Heart right ventricle (tissue), 16 donors: ENCODE results near the gene ZNF414. TPM values are rescaled to one million over a fixed set of nuclear protein-coding genes. Genes with fewer than 3 reads are reported as not detected.

Experiments used
- ATAC-seq, 8 donors: fragments of 200-7000 bp; cut with Tn5 transposase; one replicate each; pipeline ENCODE4 v1.9.1; 2020; ENCODE audit warnings: mild to moderate bottlenecking in 8 of 8, moderate library complexity in 8 of 8, moderate number of reproducible peaks in 1 of 8
- DNase-seq, 2 donors: peaks; one replicate each; pipeline ENCODE4 v3.0.0-alpha.2; 2020
- H3K27ac ChIP-seq, 10 donors: fragments of 200-600 bp; sonication (generic) in 2 of 10; one replicate each; pipeline versions ENCODE4 v1.5.0 to v1.8.0; 2020 to 2022; ENCODE audit warnings: mild to moderate bottlenecking in 3 of 10
- H3K27me3 ChIP-seq, 7 donors: fragments of 200-600 bp; one replicate each; pipeline ENCODE4 v1.8.0; 2021 to 2022; ENCODE audit warnings: mild to moderate bottlenecking in 2 of 7
- H3K36me3 ChIP-seq, 9 donors: fragments of 200-600 bp; sonication (generic) in 1 of 9; one replicate each; pipeline versions ENCODE4 v1.5.0 to v1.8.0; 2020 to 2022; ENCODE audit warnings: mild to moderate bottlenecking in 2 of 9
- H3K4me1 ChIP-seq, 9 donors: fragments of 200-600 bp; sonication (generic) in 1 of 9; one replicate each; pipeline versions ENCODE4 v1.5.0 to v1.8.0; 2020 to 2022; ENCODE audit warnings: mild to moderate bottlenecking in 4 of 9
- H3K4me3 ChIP-seq, 10 donors: fragments of 200-600 bp; sonication (generic) in 2 of 10; one replicate each; pipeline versions ENCODE4 v1.5.0 to v1.8.0; 2020 to 2022; ENCODE audit warnings: mild to moderate bottlenecking in 7 of 10, moderate library complexity in 2 of 10
- H3K9me3 ChIP-seq, 11 donors: fragments of 200-600 bp in 10 of 11; sonication (generic) in 2 of 11; one replicate each; pipeline versions ENCODE4 v1.5.0 to v1.8.0; 2013 to 2022; ENCODE audit warnings: mild to moderate bottlenecking in 2 of 11, control low read depth in 1 of 11, moderate library complexity in 1 of 11
- CTCF ChIP-seq, 9 donors: fragments of 200-600 bp; sonication (generic) in 2 of 9; IDR thresholded peaks; one replicate each; pipeline versions ENCODE4 v1.5.0 to v1.8.0; 2021 to 2022; ENCODE audit warnings: antibody characterized with exemption in 9 of 9, mild to moderate bottlenecking in 5 of 9, moderate library complexity in 1 of 9
- WGBS, 2 donors: extraction: QIAGEN DNeasy Blood & Tissue Kit; methylation state at CpG; one replicate each; pipeline ENCODE4 v1.1.7; 2013; ENCODE audit warnings: inconsistent platforms in 1 of 2; 5-methylcytosine and 5-hydroxymethylcytosine counted together
- intact Hi-C, 10 donors: fragments of 100-400 bp; cut with DNase I; formaldehyde crosslinking; loops; one replicate each; pipeline versions ENCODE4 v1.11.1 to v1.14.2; 2022
- polyA plus RNA-seq, 2 donors: library from polyadenylated mRNA; stranded (reverse); fragments of 200-250 nt; gene quantifications; one replicate each; pipeline ENCODE4 v1.2.3, GENCODE V29; 2013
- total RNA-seq, 10 donors: library from RNA; stranded (reverse); fragmentation: NEBNext Ultra II Directional in 3 of 10; extraction: Animal tissue kit (Norgen Biotek cat#: 25700) in 3 of 10; gene quantifications; one replicate each; pipeline versions ENCODE4 v1.2.1 to v1.2.4, GENCODE V29; 2021 to 2023
- donor health status: Arrhythmogenic right ventricular cardiomyopathy.
- donor health status: ischemic (EF 13 %, LVEDD 7.1; RV severe dilation, severe dysfunction).
- donor health status: healthy with polysubstance abuse.
- donor health status: DM: no; HTN: yes; CAD: no.
- donor health status: DM: no; HTN: no; CAD: no.
- donor health status: ischemic (EF 25% LVEDD 6.9; RV normal size, moderate dysfunction).
- donor health status: ischemic (EF 25% LVEDD 5.7; RV mildly dilated, moderate dysfunction).
- donor health status: healthy.
- donor health status: DM: yes; HTN: yes; CAD: no.
- donor health status: Ischemic cardiomyopathy.
- donor health status: ischemic (EF 35%, LVEDD 5.7; RV mildly dilated, moderate dysfunction).
- donor health status: nonischemic (EF 11% LVEDD 7.7; RV severe dilation, severe dysfunction).
- donor health status: DM: yes; HTN: yes; CAD: no.
- donor health status: PGD.
- donor health status: ischemic (EF 29% LVEDD 5.4; RV normal size, mild dysfunction).
- donor health status: nonischemic (EF 23%, LVEDD 6.1; RV moderate dilation, normal function).

ZNF414 gene
- total and polyA plus RNA-seq, 12 donors: 11.7 to 34.3 (median 17.7) TPM

GRCh38 chr19:8499048-8499833 is 14.7 kb downstream of the ZNF414 start:
- no peak for TF ChIP-seq CTCF (IDR thresholded peaks at IDR 0.05)
- Histone ChIP-seq H3K4me1 (peaks cover 0 to 51% (median 0%) of the 10 kb centered on the region in 9 donors), H3K4me3 (no peak overlapping the region), H3K27ac (peak overlapping the region in 1 of 10 donors; percentile 79), H3K36me3 (no peaks in the 10 kb centered on the region), H3K27me3 (no peaks in the 10 kb centered on the region), H3K9me3 (no peaks in the 10 kb centered on the region)
- no peak for ATAC-seq
- intact Hi-C loops: no loop called here
- WGBS, 2 donors: 87 to 91% methylated on average over 41 of the region's 41 CpGs
- no peak for DNase-seq

- H3K36me3 ChIP-seq: no peaks in the 10 kb centered on the region
- WGBS, 2 donors: 82 to 86% methylated on average over 22 of the region's 22 CpGs
- H3K9me3 ChIP-seq: no peaks in the 10 kb centered on the region
- ATAC-seq (peak in 1 of 8 donors; percentile 15), DNase-seq (no peak)
- H3K4me3 ChIP-seq: no peak overlapping the region
- H3K27me3 ChIP-seq: no peaks in the 10 kb centered on the region
- peaks cover 0 to 45% (median 0%) of the 10 kb centered on the region in 9 donors for H3K4me1 ChIP-seq
- H3K27ac ChIP-seq: no peak overlapping the region
- TF ChIP-seq CTCF (IDR thresholded peaks at IDR 0.05): no peak
- intact Hi-C loops: no loop called here
Measured at GRCh38 chr19:8498295-8498694, 15.7 kb downstream of the ZNF414 start.

GRCh38 chr19:8494158-8494557 is 19.8 kb downstream of the ZNF414 start:
- DNase-seq: no peak
- intact Hi-C loops: no loop called here

GRCh38 chr19:8491574-8491973 is 22.4 kb downstream of the ZNF414 start:
- Histone ChIP-seq H3K4me3 (no peak overlapping the region), H3K9me3 (no peaks in the 10 kb centered on the region), H3K4me1 (peaks cover 0 to 42% (median 0%) of the 10 kb centered on the region in 9 donors), H3K36me3 (peaks cover 0 to 43% (median 25%) of the 10 kb centered on the region in 9 donors), H3K27me3 (no peaks in the 10 kb centered on the region), H3K27ac (no peak overlapping the region)
- ATAC-seq (no peak), DNase-seq (no peak)
- TF ChIP-seq CTCF (IDR thresholded peaks at IDR 0.05): peak in 1 of 9 donors; percentile 16
- WGBS, 2 donors: 89 to 90% methylated on average over 6 of the region's 6 CpGs
- intact Hi-C loops: no loop called here

More at GRCh38 chr19:8494158-8494557, 19.8 kb downstream of the ZNF414 start:
- ATAC-seq: peak in 1 of 8 donors; percentile 26
- Histone ChIP-seq H3K27ac (peak overlapping the region in 1 of 10 donors; percentile 69), H3K36me3 (peaks cover 0 to 18% (median under 1%) of the 10 kb centered on the region in 9 donors), H3K9me3 (no peaks in the 10 kb centered on the region), H3K27me3 (no peaks in the 10 kb centered on the region), H3K4me1 (peaks cover 0 to 16% (median 0%) of the 10 kb centered on the region in 9 donors), H3K4me3 (no peak overlapping the region)
- WGBS, 2 donors: 66 to 75% methylated on average over 7 of the region's 7 CpGs
- no peak for TF ChIP-seq CTCF (IDR thresholded peaks at IDR 0.05)
